MM.1S (cell line): Measurements from ENCODE around the gene FGF12.
A peak's percentile ranks its signal among the peaks of the same experiment; 100 is the strongest.

Experiments used
- DNase-seq: peaks from one replicate; pipeline ENCODE4 v3.0.0-alpha.2; 2015
- H2AFZ ChIP-seq: fragments of 300-600 bp; sonication (generic); 2 replicates; pipeline ENCODE4 v1.6.0; 2016; ENCODE audit warnings: antibody characterized with exemption, low read length
- H3F3A ChIP-seq: fragments of 300-600 bp; sonication (generic); 2 replicates; pipeline ENCODE4 v1.6.1; 2016; ENCODE audit warnings: mild to moderate bottlenecking, antibody characterized with exemption, low read length, moderate library complexity, mixed read lengths; ENCODE audit not compliant: insufficient read depth
- H3K27ac ChIP-seq: fragments of 300-600 bp; sonication (generic); 2 replicates; pipeline ENCODE4 v1.5.1; 2016; ENCODE audit warnings: mild to moderate bottlenecking, low read length
- H3K27me3 ChIP-seq: fragments of 300-600 bp; sonication (generic); replicated peaks from 2 replicates; pipeline ENCODE4 v1.6.0; 2016; ENCODE audit warnings: low read length; ENCODE audit not compliant: insufficient read depth
- H3K36me3 ChIP-seq: fragments of 300-600 bp; sonication (generic); replicated peaks from 2 replicates; pipeline ENCODE4 v1.6.1; 2016; ENCODE audit warnings: mild to moderate bottlenecking, low read length, mixed read lengths; ENCODE audit not compliant: insufficient read depth
- H3K4me1 ChIP-seq: fragments of 300-600 bp; sonication (generic); 2 replicates; pipeline ENCODE4 v1.6.1; 2016; ENCODE audit warnings: low read length, mixed read lengths
- H3K4me2 ChIP-seq: fragments of 300-600 bp; sonication (generic); 2 replicates; pipeline ENCODE4 v1.6.0; 2016; ENCODE audit warnings: low read depth, low read length
- H3K4me3 ChIP-seq: fragments of 300-600 bp; sonication (generic); 2 replicates; pipeline ENCODE4 v1.5.1; 2016; ENCODE audit warnings: low read length, mixed read lengths
- H3K79me2 ChIP-seq: fragments of 300-600 bp; sonication (generic); 2 replicates; pipeline ENCODE4 v1.6.1; 2016; ENCODE audit warnings: mixed run types, low read length, mixed read lengths
- H3K9ac ChIP-seq: fragments of 300-600 bp; sonication (generic); 2 replicates; pipeline ENCODE4 v1.6.1; 2016; ENCODE audit warnings: low read length, mixed read lengths
- H3K9me2 ChIP-seq: fragments of 300-600 bp; sonication (generic); replicated peaks from 2 replicates; pipeline ENCODE4 v1.6.1; 2016; ENCODE audit warnings: mild to moderate bottlenecking, low read length, mixed read lengths; ENCODE audit not compliant: insufficient read depth
- H3K9me3 ChIP-seq: fragments of 300-600 bp; sonication (generic); replicated peaks from 2 replicates; pipeline ENCODE4 v1.6.1; 2016; ENCODE audit warnings: mild to moderate bottlenecking, low read length, mixed read lengths; ENCODE audit not compliant: insufficient read depth
- H4K20me1 ChIP-seq: fragments of 300-600 bp; sonication (generic); 2 replicates; pipeline ENCODE4 v1.6.1; 2016; ENCODE audit warnings: mild to moderate bottlenecking, low read length, moderate library complexity, mixed read lengths; ENCODE audit not compliant: insufficient read depth
- CTCF ChIP-seq: fragments of 300-600 bp; sonication (generic); IDR thresholded peaks from 2 replicates; pipeline ENCODE4 v1.5.1; 2016; ENCODE audit warnings: antibody characterized with exemption, low read length, mixed read lengths
- EZH2 ChIP-seq: fragments of 300-600 bp; sonication (generic); optimal IDR thresholded peaks from 2 replicates; pipeline ENCODE3; 2017; ENCODE audit warnings: low read depth, mild to moderate bottlenecking, antibody characterized with exemption, low read length, mixed read lengths
- EZH2phosphoT487 ChIP-seq: fragments of 300-600 bp; sonication (generic); IDR thresholded peaks from 2 replicates; pipeline ENCODE4 v1.6.1; 2018; ENCODE audit warnings: antibody characterized with exemption, low read length

Gene FGF12

DNA sequence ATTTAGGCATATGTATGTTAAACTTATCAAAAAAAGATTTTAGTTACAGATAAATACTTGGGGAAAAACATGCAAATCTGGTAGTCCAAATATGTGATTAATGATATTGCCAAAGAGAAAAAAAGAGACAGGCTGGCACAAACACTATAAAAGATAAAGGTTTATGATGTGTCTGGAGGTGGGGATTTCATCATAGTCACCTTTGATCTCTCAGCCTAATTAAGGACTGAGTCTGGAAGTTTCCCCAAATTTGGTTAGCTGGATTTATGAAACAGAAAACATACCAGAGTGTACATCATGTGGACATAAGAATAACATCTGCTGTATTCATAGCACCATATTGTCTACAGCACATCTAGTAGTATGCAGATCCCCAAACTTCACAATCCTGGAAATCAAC, 157.0 kb downstream of the FGF12 start:
- Histone ChIP-seq H3K9ac (no peak overlapping the region), H3K9me2 (no peaks in the 10 kb centered on the region), H3K36me3 (no peaks in the 10 kb centered on the region), H3K79me2 (no peaks in the 10 kb centered on the region), H3K27ac (no peak overlapping the region), H3K27me3 (no peaks in the 10 kb centered on the region), H3F3A (no peaks in the 10 kb centered on the region), H3K4me1 (no peaks in the 10 kb centered on the region), H3K4me2 (no peak overlapping the region), H2AFZ (no peak overlapping the region), H3K4me3 (no peak overlapping the region), H4K20me1 (no peaks in the 10 kb centered on the region), H3K9me3 (no peaks in the 10 kb centered on the region)
- no peak for TF ChIP-seq CTCF
- TF ChIP-seq EZH2: no peak
- no peak for TF ChIP-seq EZH2phosphoT487
- no peak for DNase-seq

- Histone ChIP-seq H3K9me3 (no peaks in the 10 kb centered on the region), H3F3A (no peaks in the 10 kb centered on the region), H3K9me2 (no peaks in the 10 kb centered on the region), H3K9ac (no peak overlapping the region), H3K27ac (no peak overlapping the region), H3K79me2 (no peaks in the 10 kb centered on the region), H3K36me3 (no peaks in the 10 kb centered on the region), H3K4me2 (no peak overlapping the region), H3K4me1 (no peaks in the 10 kb centered on the region), H2AFZ (no peak overlapping the region), H3K4me3 (no peak overlapping the region), H3K27me3 (no peaks in the 10 kb centered on the region), H4K20me1 (no peaks in the 10 kb centered on the region)
- peak; percentile 77 for DNase-seq
- peak; percentile 69 for TF ChIP-seq CTCF
- no peak for TF ChIP-seq EZH2phosphoT487
These were observed 160.5 kb downstream of the FGF12 start for GRCh38 chr3:192566706-192567290.

DNA sequence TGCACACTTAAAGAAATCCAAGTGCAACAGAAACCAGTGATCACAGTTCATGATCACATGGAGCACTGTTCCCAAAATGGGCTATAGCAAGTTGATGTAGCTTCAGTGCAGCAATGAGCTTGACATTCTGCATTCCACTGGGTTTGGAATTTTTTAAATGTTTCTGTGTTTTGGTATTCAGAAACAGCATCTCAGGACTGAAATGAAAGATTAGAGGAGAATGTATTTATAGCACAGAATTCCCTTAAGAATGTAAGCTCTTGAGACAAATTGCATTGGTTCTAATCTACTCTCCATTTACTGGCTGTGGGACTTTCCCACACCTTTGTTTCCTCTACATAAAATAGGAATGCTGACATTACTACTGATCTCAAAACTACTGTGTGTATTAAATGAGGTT, 162.7 kb downstream of the FGF12 start:
- no peak for DNase-seq
- no peaks in the 10 kb centered on the region for H3F3A ChIP-seq
- H3K9me2 ChIP-seq: no peaks in the 10 kb centered on the region
- TF ChIP-seq CTCF: no peak
- TF ChIP-seq EZH2phosphoT487: no peak
- no peak for TF ChIP-seq EZH2
- no peak overlapping the region for H2AFZ ChIP-seq
- H3K36me3 ChIP-seq: no peaks in the 10 kb centered on the region
- no peak overlapping the region for H3K27ac ChIP-seq
- H4K20me1 ChIP-seq: no peaks in the 10 kb centered on the region
- no peak overlapping the region for H3K9ac ChIP-seq
- H3K27me3 ChIP-seq: no peaks in the 10 kb centered on the region
- no peaks in the 10 kb centered on the region for H3K79me2 ChIP-seq
- H3K9me3 ChIP-seq: no peaks in the 10 kb centered on the region
- H3K4me3 ChIP-seq: no peak overlapping the region
- no peak overlapping the region for H3K4me2 ChIP-seq
- no peaks in the 10 kb centered on the region for H3K4me1 ChIP-seq
